ENCODE results near the gene TMX2. TPM values are rescaled to one million over a fixed set of nuclear protein-coding genes. Genes with fewer than 3 reads are reported as not detected.
"Not testable (repeated sequence)": the region's sequence is repeated elsewhere in the genome, so short reads cannot be mapped to it uniquely, and the experiment has no call there.

TMX2 gene
- total RNA-seq, 4 donors from 2014 or later = 44.0 to 52.1 (median 50.0) TPM

DNA sequence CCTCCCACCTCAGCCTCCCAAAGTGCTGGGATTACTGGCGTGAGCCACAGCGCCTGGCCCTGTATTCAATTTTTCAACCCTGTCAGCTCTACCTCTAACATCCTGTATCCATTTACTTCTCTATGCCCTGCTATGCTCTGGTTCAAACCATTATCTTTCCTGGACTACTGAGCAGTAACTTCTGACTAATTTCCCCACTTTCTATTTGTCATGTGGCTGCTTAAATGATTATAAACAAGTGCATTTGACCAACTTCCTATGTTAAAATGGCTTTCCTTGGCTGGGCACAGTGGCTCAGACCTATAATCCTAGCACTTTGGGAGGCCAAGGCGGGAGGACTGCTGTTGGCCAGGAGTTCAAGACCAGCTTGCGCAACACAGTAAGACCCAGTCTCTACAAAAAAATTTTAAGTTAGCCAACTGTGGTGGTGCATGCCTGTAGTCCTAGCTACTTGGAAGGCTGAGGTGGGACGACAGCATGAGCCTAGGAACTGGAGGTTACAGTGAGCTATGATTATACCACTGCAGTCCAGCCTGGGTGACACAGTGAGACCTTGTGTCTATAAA is 2.5 kb upstream of the TMX2 start:
- 88 to 93% methylated on average over 3 to 5 of the region's 5 CpGs for WGBS, 2 donors (ENCODE audit: low coverage in 1 of 2)
- Histone ChIP-seq H3K9me3 (no peaks in the 10 kb centered on the region), H3K4me3 (no peak overlapping the region), H3K4me1 (peaks cover 9 to 45% (median 23%) of the 10 kb centered on the region in 3 donors), H3K27me3 (no peaks in the 10 kb centered on the region), H3K36me3 (peaks cover 0 to 17% of the 10 kb centered on the region in 2 donors), H3K27ac (no peak overlapping the region)
- TF ChIP-seq EP300 (IDR thresholded peaks at IDR 0.05) (no peak), POLR2AphosphoS5 (IDR thresholded peaks at IDR 0.05) (no peak), POLR2A (IDR thresholded peaks at IDR 0.05) (no peak)
- TF ChIP-seq, protein P1, sequence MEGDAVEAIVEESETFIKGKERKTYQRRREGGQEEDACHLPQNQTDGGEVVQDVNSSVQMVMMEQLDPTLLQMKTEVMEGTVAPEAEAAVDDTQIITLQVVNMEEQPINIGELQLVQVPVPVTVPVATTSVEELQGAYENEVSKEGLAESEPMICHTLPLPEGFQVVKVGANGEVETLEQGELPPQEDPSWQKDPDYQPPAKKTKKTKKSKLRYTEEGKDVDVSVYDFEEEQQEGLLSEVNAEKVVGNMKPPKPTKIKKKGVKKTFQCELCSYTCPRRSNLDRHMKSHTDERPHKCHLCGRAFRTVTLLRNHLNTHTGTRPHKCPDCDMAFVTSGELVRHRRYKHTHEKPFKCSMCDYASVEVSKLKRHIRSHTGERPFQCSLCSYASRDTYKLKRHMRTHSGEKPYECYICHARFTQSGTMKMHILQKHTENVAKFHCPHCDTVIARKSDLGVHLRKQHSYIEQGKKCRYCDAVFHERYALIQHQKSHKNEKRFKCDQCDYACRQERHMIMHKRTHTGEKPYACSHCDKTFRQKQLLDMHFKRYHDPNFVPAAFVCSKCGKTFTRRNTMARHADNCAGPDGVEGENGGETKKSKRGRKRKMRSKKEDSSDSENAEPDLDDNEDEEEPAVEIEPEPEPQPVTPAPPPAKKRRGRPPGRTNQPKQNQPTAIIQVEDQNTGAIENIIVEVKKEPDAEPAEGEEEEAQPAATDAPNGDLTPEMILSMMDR (IDR thresholded peaks at IDR 0.05) = no peak
- ATAC-seq = no peak

DNA sequence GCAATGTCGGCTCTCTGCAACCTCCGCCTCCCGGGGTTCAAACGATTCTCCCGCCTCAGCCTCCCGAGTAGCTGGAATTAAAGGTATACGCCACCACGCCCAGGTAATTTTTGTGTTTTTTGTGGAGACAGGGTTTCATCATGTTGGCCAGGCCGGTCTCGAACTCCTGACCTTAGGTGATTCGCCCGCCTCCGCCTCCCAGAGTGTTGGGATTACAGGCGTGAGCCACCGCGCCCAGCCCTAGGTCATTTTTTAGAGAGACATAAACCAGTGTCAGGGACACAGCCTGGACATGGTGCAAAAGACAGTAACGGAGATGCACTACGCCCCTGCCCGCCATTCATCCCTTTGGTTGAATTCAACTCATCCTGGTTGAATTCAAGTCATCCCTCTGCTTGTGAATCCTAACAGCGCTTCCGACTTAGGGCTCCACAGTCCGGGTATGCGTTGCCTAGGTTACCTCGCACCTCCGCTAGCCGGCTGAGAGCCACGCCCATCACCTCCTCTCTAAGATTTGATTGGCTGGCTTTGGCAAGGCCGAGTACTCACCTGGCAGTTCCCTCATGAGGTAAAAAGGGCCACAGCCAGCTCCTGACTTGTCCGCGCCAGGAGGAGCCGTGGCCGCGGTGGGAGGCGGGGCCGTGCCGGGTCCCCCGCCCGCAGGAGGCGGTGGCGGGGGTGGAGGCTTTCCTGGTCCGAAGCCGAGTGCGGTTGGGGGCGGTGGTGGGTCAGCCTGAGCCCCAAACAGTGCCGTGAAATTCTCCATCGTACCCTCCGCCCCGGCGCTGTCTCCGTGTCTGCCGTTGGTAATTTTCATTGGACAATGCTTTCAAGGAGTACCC is 758 bp upstream of the TMX2 start, which contains the start of gene MED19:
MED19 (minus strand) TSS at position 802 of the 842 bp plus-strand sequence; CDS start at position 766, 36 bp downstream.
- peak within 1 kb of the TSS; percentile 82 to 97 for H3K4me3 ChIP-seq
- peaks cover 0 to 9% of the 10 kb centered on the region in 2 donors for H3K36me3 ChIP-seq
- ATAC-seq = peak; percentile 52
- no peaks in the 10 kb centered on the region for H3K9me3 ChIP-seq
- TF ChIP-seq POLR2A (IDR thresholded peaks at IDR 0.05) (peak; percentile 32 to 41), EP300 (IDR thresholded peaks at IDR 0.05) (no peak), POLR2AphosphoS5 (IDR thresholded peaks at IDR 0.05) (peak; percentile 2)
- TF ChIP-seq, protein P1 (IDR thresholded peaks at IDR 0.05) = no peak
- peaks cover 9 to 50% (median 25%) of the 10 kb centered on the region in 3 donors for H3K4me1 ChIP-seq
- 2 to 3% methylated on average over 11 to 27 of the region's 51 CpGs for WGBS, 2 donors (ENCODE audit: low coverage in 1 of 2)
- no peaks in the 10 kb centered on the region for H3K27me3 ChIP-seq
- H3K27ac ChIP-seq = peak within 1 kb of the TSS; percentile 88 to 98 (median 92)

DNA sequence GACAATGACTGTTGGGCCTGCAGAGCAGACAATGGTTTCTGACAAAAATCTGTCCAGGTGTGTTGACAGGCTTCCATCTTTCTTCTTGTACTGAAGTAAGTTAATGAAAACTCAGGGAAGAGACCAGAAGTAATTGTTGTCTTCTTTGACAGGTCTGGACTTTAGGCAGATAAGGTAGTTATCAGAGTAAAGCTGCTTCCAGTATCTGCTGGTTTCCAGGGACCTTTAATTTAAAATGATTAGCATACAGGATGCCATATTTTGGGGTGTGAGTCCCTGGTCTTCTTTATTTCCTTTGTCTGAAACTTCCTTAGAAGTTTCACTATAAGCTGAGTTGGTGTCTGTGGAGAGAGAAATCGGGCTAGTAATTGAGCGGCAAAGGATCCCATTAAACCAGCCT is 1.4 kb downstream of the TMX2 start:
- peak overlapping the region in 1 of 2 donors; percentile 82 for H3K4me3 ChIP-seq
- peaks cover 0 to 14% of the 10 kb centered on the region in 2 donors for H3K36me3 ChIP-seq
- TF ChIP-seq EP300 (IDR thresholded peaks at IDR 0.05) (no peak), POLR2A (IDR thresholded peaks at IDR 0.05) (no peak), POLR2AphosphoS5 (IDR thresholded peaks at IDR 0.05) (no peak)
- TF ChIP-seq, protein P1 (IDR thresholded peaks at IDR 0.05) = no peak
- no peaks in the 10 kb centered on the region for H3K27me3 ChIP-seq
- peaks cover 9 to 50% (median 25%) of the 10 kb centered on the region in 3 donors for H3K4me1 ChIP-seq
- ATAC-seq = no peak
- no peaks in the 10 kb centered on the region for H3K9me3 ChIP-seq
- WGBS, 2 donors (ENCODE audit: low coverage in 1 of 2) = 89% methylated on average over 2 of the region's 2 CpGs; no CpG with 5 or more reads in 1 of the 2 donors
- H3K27ac ChIP-seq = no peak overlapping the region

DNA sequence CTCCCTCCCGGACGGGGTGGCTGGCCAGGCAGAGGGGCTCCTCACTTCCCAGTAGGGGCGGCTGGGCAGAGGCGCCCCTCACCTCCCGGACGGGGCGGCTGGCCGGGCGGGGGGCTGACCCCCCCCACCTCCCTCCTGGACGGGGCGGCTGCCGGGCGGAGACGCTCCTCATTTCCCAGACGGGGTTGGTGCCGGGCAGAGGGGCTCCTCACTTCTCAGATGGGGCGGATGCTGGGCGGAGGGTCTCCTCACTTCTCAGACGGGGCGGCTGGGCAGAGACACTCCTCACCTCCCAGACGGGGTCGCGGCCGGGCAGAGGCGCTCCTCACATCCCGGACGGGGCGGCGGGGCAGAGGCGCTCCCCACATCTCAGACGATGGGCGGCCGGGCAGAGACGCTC is 4.3 kb downstream of the TMX2 start:
- not testable (repeated sequence) for ATAC-seq

DNA sequence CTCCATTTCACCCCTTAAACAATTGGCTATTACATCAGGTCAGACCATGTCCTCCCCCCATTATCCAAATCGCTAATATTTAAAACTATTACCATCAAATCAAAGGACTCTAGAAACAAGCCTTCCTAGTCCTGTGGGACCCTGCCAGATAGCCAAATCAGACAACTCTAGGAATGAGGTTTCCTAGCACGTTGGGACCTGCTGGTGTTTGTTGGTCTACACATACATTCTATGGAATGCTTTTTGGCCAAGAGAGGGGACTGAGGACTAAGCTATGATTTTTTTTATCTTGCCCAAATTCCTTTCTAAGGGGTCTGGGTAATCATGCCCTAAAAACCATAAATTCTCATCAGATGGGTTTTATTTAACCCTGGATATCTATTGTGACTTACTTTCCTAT is 14.8 kb downstream of the TMX2 start:
- peaks cover 0 to 16% of the 10 kb centered on the region in 2 donors for H3K36me3 ChIP-seq
- H3K4me3 ChIP-seq = no peak overlapping the region
- H3K27me3 ChIP-seq = no peaks in the 10 kb centered on the region
- no peak for TF ChIP-seq EP300 (IDR thresholded peaks at IDR 0.05)
- TF ChIP-seq, protein P1 (IDR thresholded peaks at IDR 0.05) = no peak
- no peak for TF ChIP-seq POLR2AphosphoS5 (IDR thresholded peaks at IDR 0.05)
- TF ChIP-seq POLR2A (IDR thresholded peaks at IDR 0.05) = no peak
- ATAC-seq = no peak
- H3K4me1 ChIP-seq = no peaks in the 10 kb centered on the region
- 57 to 60% methylated on average over 2 of the region's 2 CpGs for WGBS, 2 donors (ENCODE audit: low coverage in 1 of 2)
- H3K27ac ChIP-seq = no peak overlapping the region
- no peaks in the 10 kb centered on the region for H3K9me3 ChIP-seq

More for the DNA sequence above, 4.3 kb downstream of the TMX2 start:
- H3K4me3 ChIP-seq, H3K27ac ChIP-seq, H3K27me3 ChIP-seq, H3K9me3 ChIP-seq: not testable (repeated sequence)
- Histone ChIP-seq H3K36me3 (peaks cover 0 to 33% of the 10 kb centered on the region in 2 donors), H3K4me1 (peaks cover 9 to 26% (median 19%) of the 10 kb centered on the region in 3 donors)
- no CpG with 5 or more reads among the region's 34 CpGs for WGBS, 2 donors (ENCODE audit: low coverage in 1 of 2)

Data from gastroesophageal sphincter (tissue), 4 donors.